Right forelimb (tissue), 1 donor: ENCODE results near the gene TUBGCP6.

Experiments
- DNase-seq: peaks from one replicate; pipeline ENCODE4 v3.0.0-alpha.2; 2018

Gene TUBGCP6

DNA sequence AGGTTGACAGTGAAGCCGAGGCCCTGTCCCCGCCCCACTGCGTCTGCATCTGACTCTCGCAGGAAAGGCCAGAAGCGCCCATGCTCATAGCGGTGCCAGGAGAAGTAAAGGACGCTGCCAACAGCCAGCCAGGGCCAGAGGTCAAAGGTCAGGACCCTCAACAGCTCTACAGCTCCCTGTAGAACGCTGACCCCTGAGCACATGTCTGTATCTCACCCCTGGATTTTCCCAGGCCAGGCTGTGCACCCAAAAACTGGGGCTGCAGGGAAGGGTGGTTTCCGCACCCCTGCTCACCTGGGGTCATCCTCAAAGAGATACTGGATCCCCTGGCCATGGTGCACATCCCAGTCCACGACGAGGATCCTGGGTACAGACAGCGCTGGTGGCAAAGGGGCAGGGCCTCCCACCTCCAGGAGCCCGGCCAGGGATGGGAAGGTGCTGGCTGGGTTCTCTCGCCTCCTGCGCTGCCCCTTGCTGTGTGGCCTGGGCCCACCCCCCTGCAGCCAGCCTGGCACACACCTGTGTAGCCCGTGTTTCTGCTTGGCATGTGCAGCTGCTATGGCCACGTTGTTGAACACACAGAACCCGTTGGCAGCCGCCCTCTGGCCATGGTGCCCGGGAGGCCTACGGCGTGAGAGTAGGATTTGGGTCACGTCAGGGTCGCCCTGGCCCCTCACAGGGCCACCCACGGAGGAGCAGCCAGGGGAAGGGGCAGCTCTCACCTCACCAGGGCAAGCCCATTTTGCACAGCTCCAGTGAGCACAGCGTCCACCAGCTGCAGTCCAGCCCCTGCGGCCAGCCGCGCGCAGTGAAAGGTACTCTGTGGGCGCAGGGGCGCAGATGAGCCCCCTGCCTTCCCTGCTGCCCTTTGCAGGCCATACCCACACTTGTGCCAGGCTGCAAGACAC lies 4.8 kb upstream of the TUBGCP6 start:
- DNase-seq: no peak

DNA sequence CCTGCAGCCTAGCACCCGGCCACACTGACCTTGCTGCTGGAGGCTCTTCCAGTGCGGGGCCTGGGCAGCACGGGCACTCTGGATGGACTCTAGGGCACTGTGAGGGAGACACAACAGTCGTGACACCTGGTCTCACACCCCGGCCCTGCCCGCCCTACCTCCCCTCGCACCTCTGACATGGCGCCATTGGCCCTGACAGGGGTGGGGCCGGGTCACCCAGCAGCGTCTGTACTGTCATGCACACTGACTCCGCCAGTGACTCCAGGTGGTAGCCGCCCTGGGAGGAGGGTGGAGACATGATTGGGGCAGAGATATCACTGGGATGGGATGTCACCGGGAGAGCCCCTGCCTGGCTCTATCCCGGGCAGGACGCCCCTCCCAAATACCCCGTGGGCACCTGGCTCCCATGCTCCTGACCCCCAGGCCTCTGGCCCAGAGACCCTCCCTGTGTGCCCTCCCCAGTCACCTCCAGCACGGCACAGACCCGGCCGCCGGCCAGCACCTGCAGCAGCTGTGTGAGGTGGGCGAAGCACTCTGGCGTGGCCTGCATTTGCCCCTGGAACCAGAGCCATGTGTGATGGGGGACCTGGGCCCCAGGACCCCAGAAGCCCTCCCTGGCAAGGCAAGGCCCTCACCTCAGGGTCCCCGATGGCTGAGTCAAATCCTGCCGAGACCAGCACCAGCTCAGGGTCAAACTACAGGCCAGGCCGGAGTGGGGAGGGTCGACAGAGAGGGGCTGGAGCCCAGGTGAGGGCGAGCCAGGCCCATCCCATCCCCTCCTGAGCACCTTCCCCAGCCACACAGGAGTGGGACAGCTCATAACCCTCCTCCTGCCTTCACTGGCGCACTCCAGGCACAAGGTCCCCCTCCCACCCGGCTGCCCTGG lies 3.6 kb upstream of the TUBGCP6 start:
- DNase-seq: no peak

DNA sequence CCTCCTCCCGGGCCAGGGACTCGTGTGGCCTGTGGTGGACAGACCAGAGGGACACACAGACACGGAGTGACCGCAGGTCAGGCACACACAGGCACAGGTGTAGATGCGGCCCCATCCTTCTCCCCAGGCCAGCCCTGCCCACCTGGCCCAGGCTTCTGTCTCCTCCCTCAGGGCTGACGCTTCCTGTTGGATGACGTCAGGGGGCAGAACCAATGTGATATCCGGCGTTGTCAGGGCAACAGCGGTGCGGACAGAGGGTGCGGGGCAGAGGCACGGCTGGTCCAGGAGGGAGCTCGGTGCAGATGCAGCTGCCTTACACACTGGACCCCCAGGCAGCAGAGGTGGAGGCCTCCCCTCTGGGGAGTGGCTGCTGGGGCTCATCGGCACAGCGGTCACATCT lies 2.9 kb upstream of the TUBGCP6 start:
- no peak for DNase-seq

DNA sequence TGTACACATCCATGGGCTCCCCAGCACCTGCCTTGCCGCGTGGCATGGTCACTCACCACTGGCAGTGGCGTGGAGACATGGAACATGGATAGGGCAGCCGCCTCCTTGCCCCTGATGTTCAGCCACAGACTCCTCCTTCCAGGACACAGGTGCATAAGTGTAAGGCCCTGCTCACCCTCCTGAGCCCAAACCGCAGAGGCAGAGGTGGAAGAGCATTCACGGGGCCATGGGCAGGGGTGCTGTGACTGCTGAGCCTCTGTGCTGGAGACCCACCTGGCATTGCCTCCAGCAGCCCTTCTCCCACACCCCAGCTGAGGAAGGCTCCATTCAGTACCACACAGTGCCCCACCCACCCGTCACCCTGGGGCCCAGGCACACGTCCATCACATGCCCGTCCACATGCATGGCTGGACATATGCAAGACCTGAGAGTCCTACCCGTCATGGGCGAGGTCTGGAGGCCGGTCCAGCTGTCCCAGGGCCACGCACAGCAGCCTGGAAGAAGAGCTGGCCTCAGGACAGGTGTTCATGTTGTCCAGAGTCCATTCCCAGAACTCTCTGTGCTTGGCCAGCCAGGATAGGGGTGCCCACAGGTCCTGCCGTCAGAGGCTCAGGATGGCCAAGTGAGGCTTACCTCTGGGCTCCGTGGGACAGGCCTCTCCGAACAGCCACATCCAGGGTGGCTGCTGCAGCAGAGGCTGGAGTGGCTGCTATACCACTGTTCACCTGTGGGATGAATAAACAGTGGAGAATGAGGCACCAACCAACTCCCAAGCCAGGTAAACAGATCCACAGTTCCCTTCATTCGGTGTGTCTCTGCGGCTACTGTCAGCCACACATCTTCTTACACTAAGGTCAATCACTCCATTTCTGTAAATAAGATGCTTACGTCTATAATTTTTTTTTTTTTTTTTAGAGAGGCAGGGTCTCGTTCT lies 1.7 kb upstream of the TUBGCP6 start:
- DNase-seq: no peak

DNA sequence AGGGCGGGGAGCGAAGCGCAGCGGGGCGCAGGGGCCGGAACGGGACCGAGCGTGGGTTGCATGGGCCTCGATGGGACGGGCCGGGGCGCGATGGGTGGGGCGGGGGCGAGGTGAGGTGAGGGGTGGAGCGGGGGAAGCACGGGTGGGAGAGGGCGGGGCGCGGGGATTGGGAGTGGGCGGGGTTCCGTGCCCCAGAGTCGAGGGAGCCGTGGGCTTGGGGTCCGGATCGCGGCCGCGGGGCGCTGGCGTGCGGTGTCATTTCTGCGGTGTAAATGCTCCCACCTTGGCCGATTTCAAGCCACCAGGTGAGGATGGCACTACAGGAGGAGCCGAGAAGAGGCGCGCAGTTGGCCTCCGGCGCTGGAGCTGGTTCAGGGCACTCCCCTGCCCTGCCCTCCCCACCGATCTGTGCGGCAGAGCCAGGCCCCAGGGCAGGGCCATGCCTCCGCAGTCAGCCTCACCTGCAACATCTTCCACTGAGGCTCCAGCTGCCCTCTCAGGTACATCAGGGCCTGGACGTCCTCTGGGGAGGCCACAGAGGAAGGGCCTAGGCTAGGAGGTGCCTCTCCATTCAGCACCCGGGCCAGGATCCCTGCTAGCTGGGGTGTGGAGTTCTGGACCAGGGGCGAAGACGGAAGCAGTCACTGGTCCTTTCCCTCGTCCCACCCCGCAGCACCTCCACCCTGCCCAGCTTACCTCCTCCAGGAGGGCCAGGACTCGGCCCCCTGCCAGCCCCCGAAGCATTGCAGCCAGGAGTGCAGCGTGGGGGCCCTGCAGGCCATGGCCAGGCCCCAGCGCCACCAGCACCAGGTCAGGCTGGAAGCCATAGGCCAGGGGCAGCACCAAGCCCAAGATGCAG lies 620 bp upstream of the TUBGCP6 start:
- DNase-seq: no peak

DNA sequence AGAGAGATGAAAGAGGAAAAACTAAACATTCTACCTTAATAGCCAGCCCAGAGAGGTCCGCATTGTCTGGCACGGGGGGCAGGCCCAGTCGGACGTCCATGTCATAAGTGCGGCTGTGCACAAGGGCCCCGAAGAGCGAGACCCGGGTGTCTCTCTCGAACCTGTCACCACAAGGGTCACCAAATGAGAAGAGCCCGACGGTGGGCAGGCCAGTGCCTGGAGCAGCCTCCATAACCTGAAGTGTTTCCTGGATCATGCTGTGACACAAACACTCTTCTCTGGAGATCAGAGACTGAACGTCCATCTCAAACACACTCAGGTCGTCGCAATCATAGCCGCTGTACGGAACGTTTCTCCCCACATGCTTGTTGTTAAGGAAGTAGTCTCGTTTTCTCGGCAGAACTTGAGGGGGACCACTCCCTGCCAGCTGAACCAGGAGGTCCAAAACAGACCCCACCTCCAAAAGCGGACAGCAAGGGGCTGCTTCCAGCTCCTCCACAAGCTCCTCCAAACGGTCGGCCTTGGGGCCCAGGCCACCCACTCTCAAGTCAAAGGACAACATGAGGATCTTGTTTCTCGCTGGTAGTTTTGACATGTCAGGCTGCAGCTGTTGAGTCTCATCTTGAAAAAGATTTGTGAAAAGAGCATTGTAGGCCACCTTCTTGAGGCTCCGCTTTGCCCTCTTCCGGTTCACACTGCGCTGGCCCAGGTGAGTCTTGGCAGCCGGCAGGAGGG lies 971 bp downstream of the TUBGCP6 start:
- DNase-seq: no peak

DNA sequence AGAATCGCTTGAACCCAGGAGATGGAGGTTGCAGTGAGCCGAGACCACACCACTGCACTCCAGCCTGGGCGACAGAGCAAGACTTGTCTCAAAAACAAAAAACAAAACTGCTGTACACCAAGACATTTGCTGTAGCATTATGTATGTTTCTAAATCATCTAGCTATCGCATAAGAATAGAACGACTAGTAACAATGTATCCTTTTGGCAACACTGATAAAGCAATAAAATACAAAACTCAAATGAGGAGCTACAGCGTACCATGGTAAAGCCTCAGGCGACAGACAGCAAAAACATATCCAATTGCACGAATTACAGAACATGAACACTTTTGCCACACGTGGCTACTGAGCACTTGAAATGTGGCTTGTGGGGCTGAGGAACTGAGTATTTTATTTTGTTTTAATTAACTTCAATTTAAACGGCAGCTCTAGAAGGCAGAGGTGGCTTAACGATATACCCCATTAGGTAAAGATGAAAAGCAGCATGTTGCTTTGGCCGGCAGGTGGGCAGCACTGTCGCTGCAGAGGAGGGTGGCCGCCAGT lies 2.3 kb downstream of the TUBGCP6 start:
- no peak for DNase-seq

DNA sequence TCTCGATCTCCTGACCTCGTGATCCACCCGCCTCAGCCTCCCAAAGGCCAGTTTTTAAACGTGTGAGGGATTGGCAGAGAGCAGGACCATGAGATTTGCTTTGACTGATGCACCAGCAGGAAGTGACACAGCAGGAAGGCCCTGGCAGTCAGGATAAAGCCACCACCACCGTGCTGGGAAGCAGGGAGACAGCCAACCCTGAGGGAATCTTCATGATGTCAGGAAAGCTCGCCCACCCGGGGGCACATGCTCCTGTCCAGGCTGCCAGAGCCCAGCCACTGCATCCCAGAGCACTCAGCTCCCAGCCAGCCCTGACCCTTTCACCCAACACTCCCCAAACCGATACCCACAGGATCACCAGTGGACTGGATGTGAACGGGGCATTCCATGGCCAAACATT lies 6.1 kb downstream of the TUBGCP6 start:
- DNase-seq: no peak

DNA sequence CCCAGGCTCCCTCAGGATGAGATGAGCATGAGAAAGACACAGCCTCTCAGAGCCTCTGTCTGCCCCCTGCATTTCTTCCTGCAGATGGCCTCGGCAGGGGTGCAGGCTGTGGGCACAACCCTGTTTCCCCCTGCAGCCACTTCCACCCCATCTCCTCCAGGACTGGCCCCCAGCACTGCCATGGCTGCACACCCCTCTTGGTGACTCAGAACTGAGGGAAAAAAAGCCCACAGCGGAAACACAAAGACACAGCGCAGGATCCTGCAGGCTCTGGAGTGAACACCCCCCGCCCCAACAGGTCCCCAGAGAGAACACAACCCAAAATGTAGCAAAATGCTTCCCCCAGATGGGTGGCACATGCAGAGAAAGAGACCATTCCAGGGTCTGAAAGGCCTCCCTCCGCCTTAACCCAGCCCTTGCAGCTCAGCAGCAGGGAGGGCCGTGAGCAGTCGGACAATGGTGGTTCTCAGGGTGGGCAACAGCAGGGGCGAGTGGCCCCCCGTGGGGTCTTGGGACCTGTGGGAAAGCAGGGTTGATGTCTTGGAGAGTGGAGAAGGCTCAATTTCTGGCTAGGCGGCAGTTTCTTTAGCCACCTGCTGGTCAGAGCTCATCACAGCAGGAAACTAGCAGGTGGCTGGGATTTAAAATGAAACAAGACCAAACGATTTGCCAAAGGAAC lies 8.0 kb downstream of the TUBGCP6 start:
- DNase-seq: no peak

DNA sequence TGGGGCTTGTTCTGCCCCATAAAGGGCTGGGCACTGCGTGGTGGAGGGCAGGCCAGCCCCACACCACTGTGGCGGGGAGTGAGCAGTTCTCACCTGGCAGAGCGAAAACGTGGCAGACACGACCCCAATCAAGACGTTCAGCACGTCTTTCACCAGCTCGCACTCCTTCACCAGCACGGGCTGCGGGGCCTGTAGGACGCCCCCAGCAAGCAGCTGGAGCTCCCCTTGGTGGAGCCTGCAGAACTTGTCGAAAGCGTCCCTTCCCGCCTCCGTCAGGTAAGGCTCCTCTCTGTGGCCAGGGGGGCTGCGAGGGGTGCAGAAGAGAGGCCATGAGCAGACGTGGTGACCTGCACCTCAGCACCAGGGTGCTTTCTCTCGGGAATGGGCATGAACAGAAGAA lies 11.6 kb downstream of the TUBGCP6 start:
- DNase-seq: no peak

DNA sequence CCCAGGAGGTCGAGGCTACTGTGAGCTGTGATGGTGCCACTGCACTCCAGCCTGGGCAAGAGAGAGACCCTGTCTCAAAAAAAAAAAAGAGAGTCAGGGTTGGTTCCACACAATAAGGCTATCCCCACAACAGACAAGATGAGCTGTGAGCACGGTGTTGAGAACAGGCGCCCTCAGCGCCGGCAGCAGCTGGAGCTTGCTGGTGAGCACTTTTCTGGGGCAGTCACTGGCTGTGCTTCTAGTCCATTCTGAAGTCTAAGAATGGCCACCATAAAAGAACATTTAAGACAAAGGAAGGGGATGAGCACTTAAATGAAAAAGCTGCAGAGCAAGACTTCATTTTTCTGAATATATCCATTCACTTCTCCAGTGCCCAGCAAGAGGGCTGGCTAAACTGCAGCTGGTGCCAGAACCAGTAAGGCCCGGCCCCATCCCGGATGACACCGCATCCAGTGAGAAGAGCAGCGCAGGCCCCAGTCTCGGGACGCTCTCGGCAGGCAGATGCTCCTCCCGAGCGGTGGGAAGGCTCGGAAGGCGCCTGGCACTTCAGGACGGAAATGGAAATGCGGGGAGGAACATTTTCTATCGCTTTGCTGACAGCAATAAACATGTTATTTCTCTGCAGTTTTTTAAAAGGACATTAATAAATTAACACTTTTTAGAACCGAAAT lies 12.2 kb downstream of the TUBGCP6 start:
- DNase-seq: no peak

DNA sequence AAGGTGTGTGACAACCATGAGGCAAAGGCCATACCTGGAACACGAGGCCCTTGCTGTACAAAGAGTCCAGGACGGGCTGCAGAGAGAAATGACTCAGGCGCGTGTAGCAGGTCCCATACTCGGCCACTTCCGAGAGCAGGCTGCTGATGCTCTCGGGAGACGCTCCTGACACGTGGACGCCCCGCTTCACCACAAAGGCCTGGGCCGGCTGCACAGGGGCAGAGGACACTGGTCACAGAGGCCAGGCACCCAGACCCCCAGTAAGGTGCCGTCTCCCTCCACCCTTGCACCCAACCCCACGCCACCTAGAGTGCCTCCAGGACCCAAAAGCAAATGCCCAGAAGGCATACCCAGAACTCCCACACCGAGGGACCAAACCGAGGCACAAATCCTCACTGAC lies 15.5 kb downstream of the TUBGCP6 start:
- no peak for DNase-seq

DNA sequence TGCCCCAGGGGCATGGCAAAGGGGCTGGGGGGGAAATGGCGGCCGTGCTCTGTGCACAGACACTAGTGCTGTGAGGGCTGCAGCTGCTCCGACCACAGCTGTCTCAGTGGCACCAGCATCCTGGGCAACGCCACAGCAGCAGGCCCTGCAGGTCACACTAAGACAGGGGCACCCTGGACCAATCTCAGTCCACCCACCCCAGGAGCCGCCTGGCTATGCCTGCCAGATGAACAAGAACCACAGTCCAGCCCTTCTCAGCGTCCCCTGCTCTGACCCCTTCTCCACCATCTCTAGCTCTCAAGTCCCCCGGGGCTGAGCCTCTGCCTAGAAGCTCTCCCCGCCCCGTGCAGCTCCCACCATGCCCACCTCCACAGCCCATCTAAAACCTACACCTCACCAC lies 16.5 kb downstream of the TUBGCP6 start:
- no peak for DNase-seq

DNA sequence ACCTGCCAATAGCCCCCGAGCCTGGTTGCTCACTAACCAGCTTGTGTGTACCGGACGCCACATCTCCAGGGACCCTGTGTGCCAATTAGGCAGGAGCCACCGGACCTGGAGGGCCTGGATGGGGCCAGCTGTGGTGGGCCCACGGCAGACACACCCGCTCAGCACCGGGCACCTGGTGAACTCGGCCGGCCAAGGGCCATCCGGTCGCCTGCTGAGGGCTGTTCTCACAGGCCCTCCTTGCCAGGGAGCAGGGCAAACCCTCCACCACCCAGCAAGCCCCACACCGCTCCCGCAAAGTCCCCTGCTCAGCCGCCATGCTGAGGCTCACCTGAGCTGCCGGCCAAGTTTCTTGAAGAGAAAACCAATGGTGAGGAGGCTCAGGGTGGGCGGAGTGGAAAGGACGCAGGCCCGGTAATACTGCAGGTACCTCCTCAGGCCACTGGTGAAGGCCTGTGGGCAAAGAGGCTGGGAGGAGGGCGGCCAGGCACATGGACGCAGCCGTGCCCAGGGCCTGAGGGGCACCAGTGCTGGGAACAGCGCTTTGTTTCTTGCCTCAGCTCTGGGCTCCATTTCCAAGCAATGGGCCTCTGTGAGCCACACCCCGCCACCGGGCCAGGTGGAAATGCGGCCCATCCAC lies 17.1 kb downstream of the TUBGCP6 start:
- DNase-seq: no peak

DNA sequence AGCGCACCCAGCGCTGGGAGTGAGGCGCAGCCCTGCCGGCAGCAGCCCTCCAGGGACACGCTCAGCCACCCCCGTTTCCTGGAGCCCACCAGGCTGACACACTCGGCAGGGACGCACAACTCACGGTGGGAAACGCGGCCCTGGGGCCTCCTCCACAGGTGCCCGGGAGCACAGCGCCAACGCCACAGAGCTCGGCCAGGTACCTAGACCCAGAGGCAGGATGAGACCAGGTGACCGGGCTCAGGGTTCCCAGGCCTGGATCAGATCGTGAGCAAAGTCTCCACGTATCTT lies 18.0 kb downstream of the TUBGCP6 start:
- no peak for DNase-seq

DNA sequence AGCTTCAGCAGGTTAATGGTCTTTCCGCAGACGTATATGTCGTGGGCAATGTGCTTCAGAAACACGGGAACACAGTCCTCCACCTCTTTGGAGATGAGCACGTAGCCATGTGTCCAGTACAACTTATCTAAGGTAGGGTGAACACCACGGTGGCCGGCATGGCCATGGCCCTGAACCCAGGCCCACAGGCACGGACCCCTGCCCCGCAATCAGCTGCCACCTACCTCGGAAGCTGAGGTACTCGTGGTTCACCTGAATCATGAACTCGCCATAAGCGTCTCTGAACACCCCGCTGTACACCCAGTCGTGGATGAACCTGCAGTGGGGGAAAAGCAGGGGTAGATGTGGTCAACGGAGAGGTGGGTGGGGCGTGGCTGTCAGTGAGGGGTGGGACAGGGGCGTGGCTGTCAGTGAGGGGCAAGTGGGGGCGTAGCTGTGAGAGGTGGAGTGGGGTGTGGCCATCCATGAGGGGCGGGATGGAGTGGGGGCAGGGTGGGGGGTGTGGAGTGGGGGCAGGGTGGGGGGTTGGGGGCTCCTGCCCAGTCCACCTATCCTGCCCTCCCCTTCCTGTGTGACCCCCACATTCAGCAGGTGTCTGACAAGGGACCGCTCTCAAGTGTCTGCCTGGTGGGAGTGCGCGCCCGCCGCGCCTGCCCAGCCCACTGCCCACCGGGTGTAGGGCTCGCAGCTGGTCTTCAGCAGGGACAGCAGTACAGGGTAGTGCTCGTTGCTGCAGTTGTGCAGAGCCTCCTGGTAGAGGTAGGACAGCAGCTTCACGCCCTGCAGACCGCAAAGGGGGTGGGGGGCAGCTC lies 18.6 kb downstream of the TUBGCP6 start:
- DNase-seq: no peak

DNA sequence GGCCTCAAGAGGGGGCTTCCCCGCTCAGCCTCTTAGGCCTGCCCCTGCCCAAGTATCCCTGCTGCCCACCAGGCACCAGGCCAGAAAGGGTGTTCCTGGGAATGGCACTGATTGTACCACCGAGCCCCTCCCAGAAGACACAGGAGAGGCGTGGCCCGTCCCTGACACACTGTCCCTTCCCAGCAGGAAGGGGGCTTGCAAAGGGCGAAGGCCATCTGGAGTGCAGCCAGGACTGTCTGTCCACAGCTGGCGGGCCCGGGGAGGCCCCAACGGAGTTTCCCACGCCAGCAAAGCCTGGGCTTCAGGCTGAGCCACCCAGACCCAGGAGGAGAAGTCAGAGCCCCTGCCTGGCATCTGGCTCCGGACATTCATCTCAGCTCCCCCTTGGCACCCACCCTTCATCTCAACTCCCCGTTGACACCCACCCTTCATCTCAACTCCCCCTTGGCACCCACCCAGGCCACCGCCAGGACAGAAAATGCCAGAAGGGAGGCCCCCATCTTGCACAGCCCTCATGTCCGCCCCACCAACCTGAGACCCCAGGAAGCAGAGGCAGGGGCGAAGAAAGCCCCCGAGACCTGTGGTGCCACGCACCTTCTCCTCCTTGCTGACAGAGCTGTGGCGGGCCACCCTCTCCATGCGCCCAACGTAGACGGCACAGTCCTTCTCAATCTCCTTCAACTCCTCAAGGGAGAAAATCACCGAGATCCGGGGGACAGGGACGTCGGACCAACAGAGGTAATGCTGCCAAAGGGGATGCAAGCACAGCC lies 19.4 kb downstream of the TUBGCP6 start:
- DNase-seq: no peak

DNA sequence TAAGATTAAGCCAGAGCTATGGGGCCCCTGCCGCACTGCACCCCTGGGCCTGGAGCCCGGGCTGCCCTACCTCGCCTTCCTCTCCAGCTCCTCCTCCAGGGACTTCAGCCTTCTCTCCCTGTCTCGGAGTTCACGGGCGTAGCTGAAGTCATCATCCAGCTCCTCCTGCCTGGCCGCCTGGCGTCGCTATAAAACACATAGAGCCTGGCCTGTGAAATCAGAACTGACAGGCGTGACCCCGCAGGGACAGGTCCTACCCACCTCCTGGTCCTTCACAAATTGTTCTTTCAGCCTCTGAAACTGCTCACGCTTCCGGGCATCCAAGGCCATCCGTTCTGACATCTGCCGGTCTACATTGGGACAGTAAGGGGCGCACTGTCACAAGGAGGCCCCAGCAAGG lies 20.8 kb downstream of the TUBGCP6 start:
- DNase-seq: no peak
